ENCODE results near the gene STAT5B.
A peak's percentile ranks its signal among the peaks of the same experiment; 100 is the strongest.
"Not testable (repeated sequence)": the region's sequence is repeated elsewhere in the genome, so short reads cannot be mapped to it uniquely, and the experiment has no call there.

The STAT5B gene

DNA sequence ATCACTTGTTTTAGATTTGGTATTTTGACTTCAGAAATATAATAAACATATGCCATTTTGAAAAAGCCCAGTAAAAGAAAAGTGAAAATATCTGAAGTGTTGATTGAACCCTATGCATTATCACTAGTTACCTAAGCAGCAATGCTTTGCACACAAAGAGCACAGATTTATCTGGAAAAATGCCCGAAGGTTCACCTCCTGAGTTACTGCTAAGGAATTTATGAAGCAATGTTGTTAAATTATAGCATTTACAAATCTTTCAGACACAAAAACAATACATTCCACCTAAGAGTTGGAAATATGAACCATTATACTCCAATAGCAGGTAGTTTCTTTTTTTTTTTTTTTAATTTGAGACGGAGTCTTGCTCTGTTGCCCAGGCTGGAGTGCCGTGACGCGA is 43.0 kb downstream of the STAT5B start:
- DNase-seq (ENCODE audit: low spot score) = no peak

DNA sequence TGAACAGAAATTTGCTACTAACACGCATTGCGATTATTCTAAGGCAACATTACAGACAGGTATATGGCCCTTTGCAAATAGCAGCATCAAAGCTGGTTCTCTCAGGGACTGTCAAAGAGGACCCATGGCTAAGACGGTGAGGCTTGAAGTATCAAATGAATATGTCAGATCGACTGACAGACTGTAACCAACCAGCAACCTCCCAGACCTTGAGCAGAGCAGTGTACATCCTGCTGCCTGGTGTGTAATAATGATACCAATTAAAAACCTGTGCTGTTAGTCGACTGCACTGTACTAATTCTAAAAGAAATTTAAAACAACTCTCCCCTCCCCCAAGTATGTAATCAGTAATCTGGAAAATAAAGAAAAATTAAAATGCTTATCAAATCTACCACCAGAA is 46.0 kb downstream of the STAT5B start:
- DNase-seq (ENCODE audit: low spot score) = no peak

DNA sequence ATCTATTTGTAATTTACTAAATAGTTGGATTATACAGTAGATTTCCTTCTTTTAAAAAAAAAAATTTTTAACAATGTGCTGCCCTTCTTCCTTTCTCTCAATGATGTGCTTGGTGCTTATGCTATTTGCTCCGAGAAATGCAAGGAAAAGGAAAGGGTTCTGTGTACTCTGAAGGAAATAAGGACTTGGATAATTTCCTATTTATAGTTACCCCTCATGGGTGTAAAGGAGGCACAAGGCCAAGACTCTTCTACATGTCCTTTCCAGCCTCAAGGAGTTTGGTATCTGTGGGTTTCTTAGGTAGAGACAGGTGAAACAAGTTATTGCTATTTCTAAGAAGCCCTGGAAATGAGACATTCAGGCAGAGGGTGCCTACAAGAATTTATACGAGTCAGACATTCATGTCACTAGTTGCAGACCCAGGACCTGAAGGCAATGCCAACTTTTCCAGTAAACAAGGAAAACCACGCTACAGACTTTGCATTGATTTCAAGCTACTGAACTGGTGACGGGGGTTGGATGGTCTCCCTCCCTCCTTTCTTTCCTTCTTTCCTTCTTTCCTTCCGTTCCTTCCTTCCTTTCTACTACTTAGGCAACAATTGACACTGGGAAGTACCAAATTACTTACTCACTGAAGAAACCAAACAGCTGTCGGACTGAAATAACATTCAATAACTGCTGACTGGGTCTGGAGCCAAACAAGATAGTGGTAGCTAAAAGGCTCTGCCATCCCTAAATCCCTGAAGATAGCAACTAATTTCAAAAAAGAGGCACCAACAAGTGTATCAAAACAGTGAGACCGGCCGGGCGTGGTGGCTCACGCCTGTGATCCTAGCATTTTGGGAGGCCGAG is 48.1 kb downstream of the STAT5B start:
- DNase-seq (ENCODE audit: low spot score) = no peak

DNA sequence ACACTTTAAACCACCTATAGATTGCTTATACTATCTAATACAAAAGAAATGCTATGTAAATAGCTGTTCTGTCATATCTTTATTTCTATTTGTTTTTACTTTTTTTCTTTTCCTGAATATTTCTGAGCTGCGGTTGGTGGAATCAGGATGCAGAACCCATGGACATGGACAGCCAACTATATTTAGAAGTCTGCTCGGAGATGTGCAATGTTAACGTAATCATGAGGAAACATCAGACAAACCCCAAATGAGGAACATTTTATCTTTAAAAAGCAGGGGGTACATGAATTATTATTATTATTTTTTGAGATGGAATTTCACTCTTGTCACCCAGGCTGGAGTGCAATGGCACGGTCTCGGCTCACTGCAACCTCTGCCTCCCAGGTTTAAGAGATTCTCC is 50.5 kb downstream of the STAT5B start:
- DNase-seq (ENCODE audit: low spot score) = no peak

DNA sequence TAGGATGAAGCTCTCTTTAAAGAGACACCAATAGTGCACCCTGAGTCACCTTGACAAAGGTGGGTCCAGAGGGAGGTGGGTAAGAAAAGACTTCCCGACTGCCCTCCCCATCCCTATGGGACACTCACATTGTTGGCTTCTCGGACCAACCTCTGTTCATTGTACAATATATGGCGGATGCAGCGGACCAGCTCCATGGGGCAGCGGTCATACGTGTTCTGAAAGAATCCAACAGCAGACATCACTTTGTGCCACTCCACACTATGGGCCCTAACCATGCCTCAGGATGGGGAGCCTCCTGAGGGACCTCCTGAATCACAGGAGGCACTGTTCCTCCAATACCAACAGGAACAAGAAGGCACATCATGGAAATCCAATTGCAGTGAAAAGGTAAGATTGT is 51.5 kb downstream of the STAT5B start:
- no peak for DNase-seq (ENCODE audit: low spot score)

DNA sequence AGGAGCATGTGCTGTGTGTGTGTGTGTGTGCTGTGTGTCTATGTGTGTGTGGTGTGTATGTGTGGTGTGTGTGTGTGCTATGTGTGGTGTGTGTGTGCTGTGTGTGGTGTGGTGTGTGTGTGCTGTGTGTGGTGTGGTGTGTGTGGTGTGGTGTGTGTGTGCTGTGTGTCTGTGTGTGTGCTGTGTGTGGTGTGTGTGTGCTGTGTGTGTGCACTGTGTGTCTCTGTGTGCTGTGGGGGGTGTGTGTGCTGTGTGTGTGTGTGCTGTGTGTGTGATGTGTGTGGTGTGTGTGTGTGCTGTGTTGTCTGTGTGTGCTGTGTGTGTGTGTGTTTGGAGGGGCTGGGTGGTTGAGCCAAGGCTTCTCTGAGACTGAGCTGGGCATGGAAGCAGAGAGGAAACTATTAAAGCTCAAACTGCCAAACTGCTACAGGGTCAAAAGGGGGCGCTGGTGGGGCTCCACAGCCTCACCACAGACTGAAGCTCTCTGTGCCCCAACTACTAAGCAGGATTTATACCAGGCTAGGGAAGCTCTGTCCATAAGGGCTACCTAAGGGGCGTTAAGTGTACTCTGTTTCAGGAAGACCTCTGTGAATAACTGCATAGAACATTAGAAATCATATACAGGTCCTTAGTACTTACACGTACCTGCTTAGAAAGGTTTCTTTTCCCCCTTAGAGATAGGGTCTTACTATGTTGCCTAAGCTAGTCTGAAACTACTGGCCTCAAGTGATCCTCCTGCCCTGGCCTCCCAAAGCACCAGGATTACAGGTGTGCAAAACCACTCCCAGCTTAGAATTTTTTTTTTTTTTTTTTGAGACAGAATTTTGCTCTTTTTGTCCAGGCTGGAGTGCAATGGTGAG is 54.1 kb downstream of the STAT5B start:
- DNase-seq (ENCODE audit: low spot score) = peak; percentile 65

DNA sequence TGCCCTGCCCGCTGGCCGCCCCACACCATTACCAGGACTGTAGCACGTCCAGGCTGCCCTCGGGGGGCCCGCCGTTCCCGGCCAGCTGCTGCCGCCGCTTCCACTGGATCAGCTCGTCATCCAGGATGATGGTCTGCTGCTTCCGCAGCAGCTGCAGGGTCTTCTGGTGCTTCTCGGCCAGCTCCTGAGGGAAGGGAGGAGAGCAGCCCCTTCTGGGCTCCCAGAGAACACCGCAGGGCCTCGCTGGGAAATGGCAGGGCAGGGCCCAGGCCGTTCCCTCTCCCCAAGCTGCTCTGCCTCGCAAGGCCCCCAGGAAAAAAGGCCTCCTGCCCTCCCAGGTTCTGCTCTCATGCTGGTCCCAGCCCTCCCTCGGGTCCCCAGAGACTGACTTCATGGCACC is 56.9 kb downstream of the STAT5B start:
- not testable (repeated sequence) for DNase-seq (ENCODE audit: low spot score)

DNA sequence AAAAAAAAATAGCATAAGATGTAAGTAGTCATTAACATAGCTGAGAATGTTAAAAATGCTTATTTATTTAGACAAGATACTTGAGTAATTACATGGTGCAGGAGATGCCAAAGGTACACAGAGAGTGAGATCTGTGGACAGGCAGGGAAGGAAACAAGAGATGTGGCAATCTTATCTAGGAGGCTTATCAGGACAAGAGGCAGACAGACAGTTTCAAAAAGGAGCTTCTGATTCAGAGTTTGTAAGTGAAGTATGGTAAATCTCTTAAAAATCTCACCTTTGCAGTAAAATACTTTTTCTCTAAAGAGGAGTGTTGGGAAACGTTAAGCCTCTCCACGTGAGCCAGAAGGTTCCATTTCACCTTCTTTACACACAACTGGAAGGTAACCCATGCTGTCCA is 62.0 kb downstream of the STAT5B start:
- DNase-seq (ENCODE audit: low spot score) = no peak

DNA sequence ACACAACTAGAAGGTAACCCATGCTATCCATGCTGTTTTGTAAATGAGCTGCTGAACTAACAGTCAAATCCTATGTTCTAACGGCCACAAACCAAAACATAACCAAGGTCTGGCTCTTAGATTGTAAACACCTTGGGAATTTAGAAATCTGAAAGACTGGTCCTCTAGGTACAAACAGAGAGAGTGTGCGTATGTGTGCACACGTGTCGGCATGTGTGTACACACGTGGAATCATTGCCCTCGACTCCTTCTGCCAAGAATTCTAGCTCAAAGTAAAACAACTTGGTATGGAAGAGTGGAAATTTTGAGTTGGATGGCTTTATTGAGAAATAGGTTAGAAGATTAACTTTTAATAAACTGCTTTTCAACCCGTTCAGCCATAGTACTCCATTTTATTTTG is 63.8 kb downstream of the STAT5B start:
- no peak for DNase-seq (ENCODE audit: low spot score)

DNA sequence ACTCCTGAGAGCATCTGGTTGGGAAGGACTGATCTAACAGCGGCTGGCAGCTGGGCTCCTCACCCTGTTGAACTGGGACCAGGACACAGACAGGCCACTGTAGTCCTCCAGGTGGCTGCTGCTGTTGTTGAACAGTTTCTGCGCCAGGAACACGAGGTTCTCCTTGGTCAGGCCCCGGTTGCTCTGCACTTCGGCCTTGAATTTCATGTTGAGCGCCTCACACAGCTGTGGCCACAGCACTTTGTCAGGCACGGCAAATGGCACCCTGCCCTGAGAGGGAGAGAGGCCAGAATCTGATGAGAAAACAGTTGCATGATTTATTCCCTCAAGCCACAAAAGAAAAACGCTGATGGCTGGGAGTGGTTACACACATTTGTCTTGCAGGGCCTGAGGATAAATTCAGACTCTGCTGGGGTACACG is 64.3 kb downstream of the STAT5B start:
- DNase-seq (ENCODE audit: low spot score) = not testable (repeated sequence)

DNA sequence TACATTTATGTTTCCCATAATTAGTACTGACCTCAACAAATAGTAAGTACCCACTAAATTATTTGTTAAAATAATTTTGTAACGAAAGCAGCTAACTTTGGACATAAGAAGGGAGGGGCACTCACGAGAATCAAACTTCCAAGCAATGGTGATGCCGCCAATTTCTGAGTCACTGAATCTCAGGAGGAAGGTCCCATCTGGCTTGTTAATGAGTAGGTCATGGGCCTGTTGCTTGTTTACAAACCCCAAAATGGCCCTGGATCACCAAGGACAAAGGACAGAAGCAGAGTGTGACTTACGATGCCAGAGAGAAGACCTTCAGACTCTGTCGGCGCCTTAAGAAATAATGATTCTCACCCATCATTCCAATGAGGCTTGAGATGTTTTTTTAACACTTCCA is 66.1 kb downstream of the STAT5B start:
- DNase-seq (ENCODE audit: low spot score) = no peak

DNA sequence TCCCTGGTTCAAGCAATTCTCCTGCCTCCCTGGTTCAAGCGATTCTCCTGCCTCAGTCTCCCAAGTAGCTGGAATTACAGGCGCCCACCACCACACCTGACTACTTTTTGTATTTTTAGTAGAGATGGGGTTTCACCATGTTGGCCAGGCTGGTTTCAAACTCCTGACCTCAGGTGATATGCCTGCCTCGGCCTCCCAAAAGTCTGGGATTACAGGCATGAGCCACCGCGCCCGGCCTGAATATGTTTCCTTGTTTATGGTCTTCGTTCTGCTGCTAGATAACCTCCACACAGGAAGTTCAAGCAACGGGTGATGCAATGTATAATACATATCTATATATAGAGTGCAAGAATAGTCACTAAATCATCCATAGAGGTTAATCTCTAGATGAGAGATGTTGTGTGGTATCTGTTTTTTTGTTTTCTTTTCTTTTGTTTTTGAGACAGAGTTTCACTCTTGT is 70.0 kb downstream of the STAT5B start:
- DNase-seq (ENCODE audit: low spot score) = not testable (repeated sequence)

DNA sequence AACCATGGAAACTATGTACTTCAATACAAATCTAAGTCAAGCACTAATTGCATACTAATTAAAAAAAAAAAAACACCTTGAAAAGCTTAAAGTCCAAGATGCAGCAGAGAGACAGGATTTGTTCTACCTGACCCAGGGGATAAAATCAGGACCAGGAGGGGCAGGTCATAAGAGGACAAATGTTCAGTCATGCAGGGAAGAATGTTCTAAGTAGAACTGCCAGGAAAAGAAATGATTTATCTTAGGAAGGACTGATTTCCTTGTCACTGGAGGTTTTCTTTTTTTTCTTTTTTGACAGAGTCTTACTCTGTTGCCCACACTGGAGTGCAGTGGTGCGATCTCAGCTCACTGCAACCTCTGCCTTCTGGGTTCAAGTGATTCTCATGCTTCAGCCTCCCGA is 72.8 kb downstream of the STAT5B start:
- DNase-seq (ENCODE audit: low spot score) = no peak

DNA sequence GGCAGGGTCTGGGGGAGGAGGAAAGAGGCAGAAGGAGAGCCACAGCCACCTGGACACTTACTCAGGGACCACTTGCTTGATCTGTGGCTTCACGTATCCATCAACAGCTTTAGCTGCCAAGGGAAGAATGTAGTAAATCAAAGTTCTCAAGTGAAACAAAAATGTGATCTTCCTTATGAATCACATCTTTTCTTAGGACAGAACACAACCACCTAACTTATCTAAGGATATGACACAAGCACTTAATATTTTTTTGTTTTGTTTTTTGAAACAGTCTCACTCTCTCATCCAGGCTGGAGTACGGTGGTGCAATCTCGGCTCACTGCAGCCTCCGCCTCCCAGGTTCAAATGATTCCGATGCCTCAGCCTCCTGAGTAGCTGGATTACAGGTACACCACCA is 73.5 kb downstream of the STAT5B start:
- no peak for DNase-seq (ENCODE audit: low spot score)

DNA sequence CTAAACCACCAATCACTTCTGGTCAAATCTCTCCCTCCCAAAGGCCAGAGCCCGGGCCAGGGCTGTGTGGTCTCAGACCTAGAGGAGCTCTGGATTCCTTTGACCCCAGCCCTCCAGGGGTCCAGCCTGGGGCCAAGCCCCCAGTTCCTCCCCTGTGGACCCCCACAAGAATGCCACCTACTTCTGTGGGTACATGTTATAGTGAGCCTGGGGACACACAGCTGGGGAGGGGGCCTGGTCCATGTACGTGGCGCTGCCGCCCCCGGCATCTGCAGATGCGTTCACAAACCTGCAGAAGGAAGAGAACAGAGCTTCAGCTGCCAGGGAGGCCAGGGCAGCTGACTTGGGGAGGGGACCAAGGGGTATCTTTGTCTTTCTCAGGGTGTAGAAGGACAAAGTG is 74.0 kb downstream of the STAT5B start:
- no peak for DNase-seq (ENCODE audit: low spot score)

DNA sequence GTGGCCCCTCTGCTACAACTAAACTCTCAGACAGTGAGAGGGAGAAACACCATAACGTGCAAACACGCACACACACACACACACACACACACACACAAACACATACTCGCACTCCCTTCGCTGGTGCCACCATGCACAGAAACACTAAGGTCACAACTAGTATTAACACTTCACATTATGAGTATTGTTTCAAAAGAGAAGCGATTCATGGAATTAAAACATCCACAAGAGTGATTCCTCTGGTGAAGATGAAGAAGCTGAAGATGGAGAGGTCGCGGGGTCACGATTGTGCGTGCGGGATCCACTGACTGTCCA is 74.8 kb downstream of the STAT5B start:
- no peak for DNase-seq (ENCODE audit: low spot score)

DNA sequence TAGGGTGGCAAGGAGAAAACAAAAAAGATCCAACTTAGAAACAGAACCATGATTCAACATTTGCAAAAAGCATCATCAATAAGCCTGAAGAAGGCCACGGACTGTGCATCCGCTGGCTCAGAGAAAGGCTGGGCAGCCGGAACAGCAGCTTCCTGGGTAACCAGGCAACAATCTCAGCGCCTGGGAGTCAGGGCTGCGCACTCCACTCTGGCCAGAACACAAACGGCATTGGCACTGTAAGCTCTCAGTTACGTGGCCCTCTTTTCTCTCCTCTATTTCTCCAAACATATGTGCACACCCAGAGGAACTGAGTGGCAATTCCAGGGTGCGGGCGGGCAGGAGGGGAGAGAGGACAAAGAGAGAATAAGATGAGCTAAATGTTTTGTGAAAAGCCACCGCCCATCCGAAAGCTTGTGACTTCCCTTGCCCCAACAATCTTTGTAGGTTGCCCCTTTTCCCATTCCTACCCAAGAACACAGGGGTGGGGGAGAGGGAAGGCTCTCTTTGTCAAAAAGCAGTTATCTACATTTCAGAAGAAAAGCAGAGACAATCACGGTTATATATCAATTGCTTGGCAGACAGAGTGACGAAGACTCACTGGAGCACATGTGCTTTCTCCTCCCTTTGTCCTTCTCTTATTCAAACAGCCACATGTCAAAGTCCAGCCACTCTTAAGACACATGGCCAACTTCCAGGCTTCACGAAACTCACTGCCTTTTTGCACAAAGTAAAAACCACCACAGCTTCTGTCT is 75.3 kb downstream of the STAT5B start:
- DNase-seq (ENCODE audit: low spot score) = no peak

DNA sequence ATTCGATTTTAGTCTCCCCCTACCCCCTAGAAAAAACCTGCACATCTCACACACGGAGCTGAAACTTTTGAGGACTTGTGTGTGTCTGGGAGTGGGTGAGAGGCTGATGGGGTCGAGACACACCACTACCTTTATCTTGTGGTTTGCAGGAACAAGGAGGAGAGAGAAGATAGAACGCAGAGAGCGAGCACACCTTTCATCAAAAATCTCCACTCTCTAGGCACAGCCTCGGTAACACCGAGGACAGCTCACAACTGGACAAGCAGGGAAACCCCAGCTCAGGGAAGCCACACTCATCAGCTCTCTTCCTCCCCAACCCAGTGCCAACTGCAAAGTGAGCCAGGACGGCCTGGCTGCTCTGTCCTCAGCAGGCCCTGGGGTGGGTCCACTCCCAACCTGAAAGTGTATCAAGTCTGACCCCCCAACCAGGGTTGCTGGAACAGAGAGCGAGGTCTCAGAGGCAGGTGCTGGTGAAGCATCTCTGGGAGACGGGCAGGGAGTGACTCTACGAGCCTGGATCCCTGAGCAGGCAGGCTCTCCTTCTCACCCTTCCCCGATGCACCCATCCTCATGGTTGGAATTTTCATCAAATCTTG is 76.7 kb downstream of the STAT5B start:
- DNase-seq (ENCODE audit: low spot score) = no peak

DNA sequence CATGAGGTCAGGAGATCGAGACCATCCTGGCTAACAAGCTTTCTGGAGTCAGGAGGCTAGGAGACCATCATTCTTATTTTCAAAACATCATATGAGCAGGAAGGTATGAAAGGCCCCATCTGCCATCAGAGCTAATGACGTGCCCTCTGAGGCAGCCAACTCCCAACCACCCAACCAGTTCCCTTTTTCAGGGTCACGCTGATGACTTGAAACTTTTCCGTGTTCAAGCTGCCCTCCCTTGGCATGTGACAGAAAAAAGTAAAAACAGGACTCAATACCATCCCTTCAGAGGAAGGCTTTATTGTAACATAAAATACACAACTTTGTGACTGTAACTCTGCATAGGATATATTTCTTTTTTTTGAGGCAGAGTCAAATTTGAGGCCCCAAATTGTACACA is 77.3 kb downstream of the STAT5B start:
- no peak for DNase-seq (ENCODE audit: low spot score)

DNA sequence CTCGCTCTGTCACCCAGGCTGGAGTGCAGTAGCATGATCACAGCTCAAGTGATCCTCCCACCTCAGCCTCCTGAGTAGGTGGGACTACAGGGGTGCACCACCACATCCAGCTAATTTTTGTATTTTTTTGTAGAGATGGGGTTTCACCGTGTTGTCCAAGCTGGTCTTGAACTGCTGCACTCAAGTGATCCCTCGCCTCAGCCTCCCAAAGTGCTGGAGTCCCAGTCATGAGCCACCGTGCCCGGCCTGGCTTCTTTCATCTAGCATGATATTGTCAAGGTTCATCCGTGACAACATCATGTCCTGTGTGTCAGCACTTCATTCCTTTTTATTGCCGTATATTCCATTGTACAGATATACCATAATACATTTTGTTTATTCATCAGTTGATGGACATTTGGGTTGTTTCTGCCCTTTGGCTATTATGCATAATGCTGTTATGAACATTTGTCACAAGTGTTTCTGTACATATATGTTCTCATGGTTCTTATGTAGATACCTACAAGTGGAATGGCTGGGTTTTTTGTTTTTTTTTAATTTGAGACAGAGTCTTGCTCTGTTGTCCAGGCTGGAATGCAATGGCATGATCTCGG is 78.5 kb downstream of the STAT5B start:
- DNase-seq (ENCODE audit: low spot score) = no peak

DNA sequence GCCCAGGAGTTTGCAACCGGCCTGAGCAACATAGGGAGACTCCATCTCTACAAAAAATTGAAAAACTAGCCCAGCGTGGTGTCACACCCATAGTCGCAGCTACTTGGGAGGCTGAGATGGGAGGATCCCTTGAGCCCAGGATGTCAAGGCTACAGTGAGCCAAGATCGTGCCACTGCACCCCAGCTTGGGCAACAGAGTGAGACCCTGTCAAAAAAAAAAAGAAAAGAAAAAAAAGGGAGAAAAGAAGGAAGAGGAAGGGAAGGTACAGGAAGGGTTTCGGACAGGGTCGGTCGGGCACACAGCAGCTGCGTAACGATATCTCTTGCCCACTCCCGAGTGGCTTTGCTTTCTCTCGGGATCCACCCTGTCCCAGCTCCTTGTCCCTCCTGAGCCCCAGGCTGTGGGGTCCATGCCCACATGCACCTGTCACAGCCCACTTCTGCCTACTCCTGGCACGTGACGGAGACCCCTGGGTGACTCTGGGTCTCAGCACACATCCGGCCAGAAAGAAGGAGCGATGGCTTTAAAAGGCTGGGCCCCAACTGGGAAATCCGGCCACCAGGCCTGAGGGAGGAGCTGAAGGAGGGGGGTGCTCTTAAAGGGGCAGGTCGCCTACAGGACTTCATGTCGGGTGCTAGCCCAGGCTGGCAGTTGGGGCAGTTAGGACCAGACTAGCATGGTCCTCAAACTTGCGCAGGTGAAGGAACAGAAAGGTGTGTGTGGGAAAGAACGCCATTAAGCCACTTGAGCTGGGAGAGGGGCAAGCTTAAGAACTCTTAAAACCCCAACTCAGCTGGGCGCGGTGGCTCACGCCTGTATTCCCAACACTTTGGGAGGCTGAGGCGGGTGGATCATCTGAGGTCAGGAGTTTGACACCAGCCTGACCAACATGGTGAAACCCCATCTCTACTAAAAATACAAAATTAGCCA is 82.0 kb downstream of the STAT5B start, which contains the start of gene GHDC:
Gene GHDC, minus strand, starts transcription at position 526 of the 931 bp plus-strand sequence. CDS start 913 bp downstream, outside the sequence.
- DNase-seq (ENCODE audit: low spot score) = peak; percentile 81

Measured in CD4-positive, alpha-beta T cell treated with Interleukin-6 at 100 ng/mL for 8 hours (primary cell).